ENCODE results near the gene MSMO1. TPM values are rescaled to one million over a fixed set of nuclear protein-coding genes. Genes with fewer than 3 reads are reported as not detected.

MSMO1 gene
- total and polyA plus RNA-seq, 2 of the 8 experiments (the other 6 are each of a cell fraction or from before 2014, with no cell fraction given), result 79.8 to 109 TPM

- TF ChIP-seq SIN3A (conservative IDR thresholded peaks at IDR 0.05 in 1 of 2, IDR thresholded peaks at IDR 0.05 in 1 of 2; ENCODE audit: low read depth in 1 of 2, low read length in 2 of 2), result no peak
Observed at GRCh38 chr4:165332502-165332901, 5.0 kb downstream of the MSMO1 start (continued).
